ENCODE data around the gene SLC12A2. TPM values are rescaled to one million over a fixed set of nuclear protein-coding genes. Genes with fewer than 3 reads are reported as not detected.

Gene SLC12A2
- total and polyA plus RNA-seq, 2 experiments from 2014 or later = 21.5 to 67.1 TPM

DNA sequence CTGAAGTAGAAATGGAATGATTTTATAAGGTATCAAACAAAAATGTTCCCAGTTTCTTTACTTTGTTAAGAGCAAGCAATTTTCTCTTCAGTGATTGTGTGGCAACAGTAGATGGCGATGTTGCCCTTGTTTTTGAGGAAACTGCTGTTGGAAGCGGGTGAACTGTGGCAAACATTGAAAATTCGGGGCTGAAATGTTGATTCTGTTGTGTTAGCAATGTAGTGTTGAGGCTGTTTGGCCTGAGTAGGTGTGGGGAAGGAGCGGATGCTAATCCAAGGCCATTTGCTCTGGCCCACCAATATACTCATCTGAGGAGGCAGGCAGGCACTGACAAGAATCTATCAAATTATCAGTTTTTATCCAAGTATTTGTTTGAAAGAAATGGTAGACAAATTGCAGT is 129.8 kb downstream of the SLC12A2 start:
- peak; percentile 76 for DNase-seq (ENCODE audit: low spot score)
- no peaks in the 10 kb centered on the region for H3K36me3 ChIP-seq (replicated peaks; ENCODE audit: insufficient read depth, low read depth)
- no peaks in the 10 kb centered on the region for H3K79me2 ChIP-seq
- no peaks in the 10 kb centered on the region for H3K27me3 ChIP-seq
- 8% methylated on average over 4 of the region's 4 CpGs for WGBS (ENCODE audit: low lambda C conversion rate, missing lambda C conversion rate)
- no peaks in the 10 kb centered on the region for H3K9me3 ChIP-seq (ENCODE audit: low read depth)
- no peak overlapping the region for H2AFZ ChIP-seq
- no peaks in the 10 kb centered on the region for H3K9me2 ChIP-seq (replicated peaks; ENCODE audit: insufficient read depth)
- no peak overlapping the region for H3K4me2 ChIP-seq
- no peaks in the 10 kb centered on the region for H4K20me1 ChIP-seq (ENCODE audit: insufficient read depth, poor library complexity, severe bottlenecking)
- no peak overlapping the region for H3K27ac ChIP-seq
- no peaks in the 10 kb centered on the region for H3K4me1 ChIP-seq (ENCODE audit: insufficient read depth)
- TF ChIP-seq, protein P1, sequence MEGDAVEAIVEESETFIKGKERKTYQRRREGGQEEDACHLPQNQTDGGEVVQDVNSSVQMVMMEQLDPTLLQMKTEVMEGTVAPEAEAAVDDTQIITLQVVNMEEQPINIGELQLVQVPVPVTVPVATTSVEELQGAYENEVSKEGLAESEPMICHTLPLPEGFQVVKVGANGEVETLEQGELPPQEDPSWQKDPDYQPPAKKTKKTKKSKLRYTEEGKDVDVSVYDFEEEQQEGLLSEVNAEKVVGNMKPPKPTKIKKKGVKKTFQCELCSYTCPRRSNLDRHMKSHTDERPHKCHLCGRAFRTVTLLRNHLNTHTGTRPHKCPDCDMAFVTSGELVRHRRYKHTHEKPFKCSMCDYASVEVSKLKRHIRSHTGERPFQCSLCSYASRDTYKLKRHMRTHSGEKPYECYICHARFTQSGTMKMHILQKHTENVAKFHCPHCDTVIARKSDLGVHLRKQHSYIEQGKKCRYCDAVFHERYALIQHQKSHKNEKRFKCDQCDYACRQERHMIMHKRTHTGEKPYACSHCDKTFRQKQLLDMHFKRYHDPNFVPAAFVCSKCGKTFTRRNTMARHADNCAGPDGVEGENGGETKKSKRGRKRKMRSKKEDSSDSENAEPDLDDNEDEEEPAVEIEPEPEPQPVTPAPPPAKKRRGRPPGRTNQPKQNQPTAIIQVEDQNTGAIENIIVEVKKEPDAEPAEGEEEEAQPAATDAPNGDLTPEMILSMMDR (IDR thresholded peaks at IDR 0.05; ENCODE audit: poor library complexity) = peak; percentile 88
- no peak for TF ChIP-seq EZH2 (IDR thresholded peaks at IDR 0.05; ENCODE audit: borderline replicate concordance)
- H3K4me3 ChIP-seq = no peak overlapping the region

DNA sequence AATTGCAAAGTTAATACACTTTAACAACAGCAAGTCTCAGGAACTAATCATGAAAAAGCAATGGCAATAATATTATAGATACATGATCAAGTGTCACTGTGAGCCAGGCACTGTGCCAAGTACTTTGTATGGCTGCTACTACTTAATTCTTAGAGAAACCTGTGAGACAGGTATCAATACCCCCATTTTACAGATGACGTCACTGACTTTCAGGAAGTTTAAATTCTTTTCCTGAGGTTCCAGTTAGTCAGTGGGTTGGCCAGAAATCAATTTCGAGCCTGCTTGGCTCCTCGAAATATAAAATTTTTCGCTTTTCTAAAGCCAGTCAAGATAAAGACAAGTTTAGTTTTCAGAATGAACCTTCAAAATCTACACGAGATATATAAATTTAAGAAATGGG is 130.3 kb downstream of the SLC12A2 start:
- TF ChIP-seq, protein P1 (IDR thresholded peaks at IDR 0.05; ENCODE audit: poor library complexity) = no peak
- TF ChIP-seq EZH2 (IDR thresholded peaks at IDR 0.05; ENCODE audit: borderline replicate concordance) = no peak
- no peak for TF ChIP-seq EZH2phosphoT487 (IDR thresholded peaks at IDR 0.05; ENCODE audit: low read depth, severe bottlenecking, unreplicated experiment)
- H3K9me3 ChIP-seq (ENCODE audit: low read depth) = no peaks in the 10 kb centered on the region

DNA sequence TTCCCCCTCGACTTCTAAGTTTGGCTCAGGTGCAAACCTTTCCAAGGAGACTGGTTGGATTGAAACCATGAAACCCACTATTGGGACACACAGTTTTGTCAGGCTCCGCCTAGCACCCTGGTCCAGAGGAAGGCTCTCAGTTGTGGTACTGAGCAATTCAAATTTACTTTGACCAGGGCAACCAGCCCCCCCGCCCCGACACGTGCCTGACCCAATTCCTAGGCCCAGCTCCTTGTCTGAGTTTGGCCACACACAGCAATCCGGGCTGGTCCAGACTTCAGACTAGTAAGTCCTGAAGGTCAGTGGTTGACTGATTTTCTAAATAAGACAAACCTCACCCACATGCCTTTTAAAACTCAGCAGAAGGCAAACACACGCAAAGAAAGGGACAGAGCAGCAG is 132.7 kb downstream of the SLC12A2 start:
- H3K27me3 ChIP-seq = no peaks in the 10 kb centered on the region
- H3K36me3 ChIP-seq (replicated peaks; ENCODE audit: insufficient read depth, low read depth) = no peaks in the 10 kb centered on the region

More for the DNA sequence above, 130.3 kb downstream of the SLC12A2 start:
- Histone ChIP-seq H3K36me3 (replicated peaks; ENCODE audit: insufficient read depth, low read depth) (no peaks in the 10 kb centered on the region), H3K27me3 (no peaks in the 10 kb centered on the region), H4K20me1 (ENCODE audit: insufficient read depth, poor library complexity, severe bottlenecking) (no peaks in the 10 kb centered on the region), H3K4me1 (ENCODE audit: insufficient read depth) (no peaks in the 10 kb centered on the region), H3K79me2 (no peaks in the 10 kb centered on the region), H2AFZ (no peak overlapping the region), H3K9me2 (replicated peaks; ENCODE audit: insufficient read depth) (no peaks in the 10 kb centered on the region), H3K4me2 (no peak overlapping the region), H3K27ac (no peak overlapping the region), H3K4me3 (no peak overlapping the region)
- no peak for DNase-seq (ENCODE audit: low spot score)
- WGBS (ENCODE audit: low lambda C conversion rate, missing lambda C conversion rate) = 89% methylated on average over 5 of the region's 5 CpGs

More for the DNA sequence above, 132.7 kb downstream of the SLC12A2 start:
- Histone ChIP-seq H3K27ac (no peak overlapping the region), H3K4me2 (no peak overlapping the region), H3K4me3 (no peak overlapping the region), H3K79me2 (no peaks in the 10 kb centered on the region), H2AFZ (no peak overlapping the region), H4K20me1 (ENCODE audit: insufficient read depth, poor library complexity, severe bottlenecking) (no peaks in the 10 kb centered on the region), H3K4me1 (ENCODE audit: insufficient read depth) (no peaks in the 10 kb centered on the region), H3K9me2 (replicated peaks; ENCODE audit: insufficient read depth) (no peaks in the 10 kb centered on the region), H3K9me3 (ENCODE audit: low read depth) (no peaks in the 10 kb centered on the region)
- WGBS (ENCODE audit: low lambda C conversion rate, missing lambda C conversion rate) = 93% methylated on average over 7 of the region's 7 CpGs
- TF ChIP-seq, protein P1 (IDR thresholded peaks at IDR 0.05; ENCODE audit: poor library complexity) = no peak
- TF ChIP-seq EZH2 (IDR thresholded peaks at IDR 0.05; ENCODE audit: borderline replicate concordance) = no peak
- no peak for TF ChIP-seq EZH2phosphoT487 (IDR thresholded peaks at IDR 0.05; ENCODE audit: low read depth, severe bottlenecking, unreplicated experiment)
- DNase-seq (ENCODE audit: low spot score) = no peak

All from hepatocyte (in vitro differentiated cells).